HCT116 (cell line): ENCODE measurements around the gene GDAP2. TPM values are rescaled to one million over a fixed set of nuclear protein-coding genes. Genes with fewer than 3 reads are reported as not detected.

Source experiments
- ATAC-seq: fragments of 200-7000 bp; cut with Tn5 transposase; 2 replicates; pipeline ENCODE4 v1.9.1; 2020; ENCODE audit warnings: mild to moderate bottlenecking, moderate library complexity
- BruUV-seq: library from RNA; stranded (reverse); fragments of 400-500 nt; replicated peaks from 2 replicates; lab custom pipeline; 2021; lab: Mats Ljungman, UMichigan
- CTCF ChIA-PET: fragments of 300-600 bp; sonication (Branson Sonifier 250); formaldehyde crosslinking; loops from one replicate; lab custom pipeline; 2021; ENCODE audit warnings: antibody characterized with exemption; lab: Charles Lee
- POLR2A ChIA-PET: fragments of 300-600, 350-600 bp; sonication (Branson Sonifier 250); formaldehyde crosslinking; loops from one replicate; lab custom pipeline; 2021; ENCODE audit warnings: antibody characterized with exemption; lab: Charles Lee
- RAD21 ChIA-PET, 2 experiments: fragments of 300-600 bp; sonication (Branson Sonifier 250); formaldehyde crosslinking; loops; one replicate each; lab custom pipeline; 2023; ENCODE audit warnings: low total read pairs in 2 of 2; ENCODE audit not compliant: uncharacterized antibody in 2 of 2, unreplicated experiment in 2 of 2, low non-redundant PET in 1 of 2; lab: Charles Lee
- DNase-seq: peaks from one replicate; pipeline ENCODE4 v3.0.0-alpha.2; 2010; ENCODE audit warnings: low read depth, low spot score
- H2AFZ ChIP-seq: fragments of 200-600 bp; shearing (Covaris generic), sonication (generic); 2 replicates; pipeline ENCODE4 v1.6.1; 2017; ENCODE audit warnings: low read depth, mixed run types, mixed read lengths, antibody characterized with exemption, low read length; ENCODE audit not compliant: poor library complexity, severe bottlenecking
- H3K27ac ChIP-seq: 2 replicates; pipeline ENCODE4 v1.5.1; 2012; ENCODE audit warnings: low read depth, low read length
- H3K27me3 ChIP-seq: fragments of 200-600 bp; sonication (generic); 2 replicates; pipeline ENCODE4 v1.6.1; 2016; ENCODE audit warnings: mixed run types, low read length, mixed read lengths; ENCODE audit not compliant: insufficient read depth
- H3K36me3 ChIP-seq, 2 experiments: fragments of 200-500 bp in 1 of 2; fragments of 200-600 bp in 1 of 2; sonication (Bioruptor generic) in 1 of 2; sonication (generic) in 1 of 2; 2 replicates each; pipeline versions ENCODE4 v1.5.1 to v1.6.1; 2014 to 2016; ENCODE audit warnings: low read length in 2 of 2, inconsistent platforms in 1 of 2, mixed read lengths in 1 of 2, mixed run types in 1 of 2; ENCODE audit not compliant: insufficient read depth in 2 of 2, control insufficient read depth in 1 of 2
- H3K4me1 ChIP-seq, 2 experiments: fragments of 200-600 bp in 1 of 2; sonication (generic) in 1 of 2; 2 replicates each; pipeline versions ENCODE4 v1.5.1 to v1.6.1; 2012 to 2017; ENCODE audit warnings: low read length in 2 of 2, inconsistent platforms in 1 of 2, mild to moderate bottlenecking in 1 of 2, mixed read lengths in 1 of 2, mixed run types in 1 of 2, moderate library complexity in 1 of 2; ENCODE audit not compliant: insufficient read depth in 2 of 2, control insufficient read depth in 1 of 2
- H3K4me2 ChIP-seq: fragments of 200-600 bp; sonication (generic); 2 replicates; pipeline ENCODE4 v1.6.1; 2017; ENCODE audit warnings: mixed run types, low read length, mixed read lengths
- H3K4me3 ChIP-seq, 2 experiments: fragments of 200-600 bp in 1 of 2; sonication (generic) in 1 of 2; replicated peaks in 1 of 2; 2 replicates each; pipeline ENCODE4 v1.5.1; 2011 to 2016; ENCODE audit warnings: low read length in 2 of 2, control low read depth in 1 of 2, low read depth in 1 of 2, mild to moderate bottlenecking in 1 of 2, mixed read lengths in 1 of 2, mixed run types in 1 of 2
- H3K79me2 ChIP-seq: fragments of 200-600 bp; sonication (generic); 2 replicates; pipeline ENCODE4 v1.6.1; 2017; ENCODE audit warnings: mild to moderate bottlenecking, mixed run types, low read length, moderate library complexity, mixed read lengths; ENCODE audit not compliant: insufficient read depth
- H3K9ac ChIP-seq: fragments of 200-600 bp; sonication (generic); 2 replicates; pipeline ENCODE4 v1.6.1; 2016; ENCODE audit warnings: low read length, mixed read lengths
- H3K9me2 ChIP-seq: fragments of 200-600 bp; sonication (generic), shearing (Covaris generic); 2 replicates; pipeline ENCODE4 v1.6.1; 2017; ENCODE audit warnings: mixed run types, mild to moderate bottlenecking, moderate library complexity; ENCODE audit not compliant: insufficient read depth
- H3K9me3 ChIP-seq, 2 experiments: fragments of 200-500 bp in 1 of 2; fragments of 200-600 bp in 1 of 2; sonication (Bioruptor generic) in 1 of 2; sonication (generic) in 1 of 2; 2 replicates each; pipeline ENCODE4 v1.6.1; 2014 to 2017; ENCODE audit warnings: low read length in 2 of 2, mixed read lengths in 2 of 2, inconsistent platforms in 1 of 2, low read depth in 1 of 2, mild to moderate bottlenecking in 1 of 2, mixed run types in 1 of 2, moderate library complexity in 1 of 2; ENCODE audit not compliant: control insufficient read depth in 1 of 2, insufficient read depth in 1 of 2
- H4K20me1 ChIP-seq: fragments of 200-600 bp; sonication (generic), shearing (Covaris generic); 2 replicates; pipeline ENCODE4 v1.6.1; 2017; ENCODE audit warnings: mixed run types, mild to moderate bottlenecking, moderate library complexity; ENCODE audit not compliant: insufficient read depth
- ATF3 ChIP-seq: IDR thresholded peaks from 2 replicates; pipeline ENCODE4 v1.6.1; 2012
- CBX3 ChIP-seq: IDR thresholded peaks from 2 replicates; pipeline ENCODE4 v1.6.1; 2012; ENCODE audit warnings: low read depth
- CEBPB ChIP-seq: IDR thresholded peaks from 2 replicates; pipeline ENCODE4 v1.6.1; 2012; ENCODE audit warnings: low read depth
- CTCF ChIP-seq, 3 experiments: fragments of 200-600 bp in 1 of 3; sonication (generic) in 1 of 3; IDR thresholded peaks in 2 of 3; conservative IDR thresholded peaks in 1 of 3; 2 replicates each; pipeline ENCODE4 v1.5.1; 2012 to 2017; ENCODE audit warnings: low read depth in 2 of 3, low read length in 2 of 3, antibody characterized with exemption in 1 of 3, borderline replicate concordance in 1 of 3, control low read depth in 1 of 3, mild to moderate bottlenecking in 1 of 3, mixed read lengths in 1 of 3, mixed run types in 1 of 3, moderate library complexity in 1 of 3; ENCODE audit not compliant: insufficient read depth in 1 of 3
- EGR1 ChIP-seq: IDR thresholded peaks from 2 replicates; pipeline ENCODE4 v1.6.1; 2012; ENCODE audit warnings: low read depth
- ELF1 ChIP-seq: IDR thresholded peaks from 2 replicates; pipeline ENCODE4 v1.6.1; 2012; ENCODE audit warnings: low read depth, borderline replicate concordance
- EZH2 ChIP-seq: fragments of 200-600 bp; sonication (generic); IDR thresholded peaks from 2 replicates; pipeline ENCODE4 v1.6.1; 2017; ENCODE audit warnings: antibody characterized with exemption, mixed run types
- JUND ChIP-seq: IDR thresholded peaks from 2 replicates; pipeline ENCODE4 v1.6.1; 2012
- MAX ChIP-seq: IDR thresholded peaks from 2 replicates; pipeline ENCODE4 v1.6.1; 2012
- POLR2A ChIP-seq: IDR thresholded peaks from 2 replicates; pipeline ENCODE4 v1.7.0; 2011; ENCODE audit warnings: borderline replicate concordance; ENCODE audit not compliant: insufficient read depth, insufficient read length; ENCODE audit errors: extremely low read depth
- POLR2AphosphoS5 ChIP-seq: IDR thresholded peaks from 2 replicates; pipeline ENCODE4 v1.6.1; 2011; ENCODE audit warnings: mild to moderate bottlenecking, low read depth, low read length, moderate library complexity
- RAD21 ChIP-seq: IDR thresholded peaks from 2 replicates; pipeline ENCODE4 v1.6.1; 2012; ENCODE audit warnings: low read depth, mild to moderate bottlenecking
- REST ChIP-seq: IDR thresholded peaks from 2 replicates; pipeline ENCODE4 v1.6.1; 2012; ENCODE audit warnings: low read depth
- SIN3A ChIP-seq: IDR thresholded peaks from 2 replicates; pipeline ENCODE4 v1.6.1; 2012; ENCODE audit warnings: low read depth
- SP1 ChIP-seq: IDR thresholded peaks from 2 replicates; pipeline ENCODE4 v1.6.1; 2012; ENCODE audit warnings: low read depth
- SRF ChIP-seq: IDR thresholded peaks from 2 replicates; pipeline ENCODE4 v1.6.1; 2012; ENCODE audit warnings: low read depth
- TCF7L2 ChIP-seq: IDR thresholded peaks from 2 replicates; pipeline ENCODE4 v1.7.0; 2011; ENCODE audit warnings: borderline replicate concordance, inconsistent platforms; ENCODE audit not compliant: insufficient read depth, insufficient read length; ENCODE audit errors: extremely low read depth
- YY1 ChIP-seq: IDR thresholded peaks from 2 replicates; pipeline ENCODE4 v1.6.1; 2011; ENCODE audit warnings: low read length, low read depth, moderate library complexity, mild to moderate bottlenecking; ENCODE audit not compliant: insufficient replicate concordance; ENCODE audit errors: extremely low read depth
- ZBTB33 ChIP-seq: IDR thresholded peaks from 2 replicates; pipeline ENCODE4 v1.6.1; 2011; ENCODE audit warnings: mild to moderate bottlenecking, low read length, moderate library complexity; ENCODE audit not compliant: insufficient replicate concordance; ENCODE audit errors: extremely low read depth
- ZFX ChIP-seq: fragments of 450-650 bp; IDR thresholded peaks from 2 replicates; pipeline ENCODE4 v1.6.1; 2017
- intact Hi-C: fragments of 100-400 bp; cut with micrococcal nuclease; formaldehyde crosslinking; loops from 2 replicates; pipeline ENCODE4 v1.10.0; 2022
- total RNA-seq: library from RNA; stranded (reverse); gene quantifications from one replicate; pipeline ENCODE4 v1.2.1, GENCODE V29; 2021; ENCODE audit not compliant: unreplicated experiment

The GDAP2 gene
- total RNA-seq, 1 experiment from 2014 or later = 21.4 TPM

GRCh38 chr1:117930173-117930447 lies 689 bp upstream of the GDAP2 start:
- RAD21 ChIA-PET = no interaction called here
- H3K79me2 ChIP-seq = peaks cover 97% of the 10 kb centered on the region
- ATAC-seq (no peak), DNase-seq (no peak)
- no peak overlapping the region for H2AFZ ChIP-seq
- no TSS peak for BruUV-seq
- H3K9me3 ChIP-seq = no peaks in the 10 kb centered on the region
- peaks cover 8 to 17% of the 10 kb centered on the region in 2 experiments; a peak in 3 of 4 replicates for H3K4me1 ChIP-seq
- no peaks in the 10 kb centered on the region for H3K9me2 ChIP-seq
- H3K27ac ChIP-seq = peak overlapping the region; percentile 57
- peak overlapping the region; percentile 93 to 99 for H3K4me3 ChIP-seq
- H4K20me1 ChIP-seq = peaks cover 17% of the 10 kb centered on the region; the same call in 1 of the 2 replicates
- peaks cover 16 to 23% of the 10 kb centered on the region in 2 experiments for H3K36me3 ChIP-seq
- intact Hi-C loops = no loop called here
- POLR2A ChIA-PET = no interaction called here
- H3K27me3 ChIP-seq = no peaks in the 10 kb centered on the region
- TF ChIP-seq CTCF (IDR thresholded peaks at IDR 0.05 in 2 of 3, conservative IDR thresholded peaks at IDR 0.05 in 1 of 3; ENCODE audit: borderline replicate concordance in 1 of 3, insufficient read depth in 1 of 3, low read depth in 2 of 3, low read length in 2 of 3) (no peak), ZBTB33 (no peak), YY1 (no peak), REST (no peak), ELF1 (no peak), MAX (no peak), SP1 (no peak), CEBPB (no peak), RAD21 (no peak), CBX3 (no peak), EZH2 (no peak), TCF7L2 (no peak), ATF3 (no peak), EGR1 (no peak), JUND (no peak), POLR2AphosphoS5 (no peak), SRF (no peak), POLR2A (no peak), ZFX (no peak), SIN3A (no peak)
- CTCF ChIA-PET = no interaction called here
- peak overlapping the region; percentile 78 for H3K4me2 ChIP-seq
- peak overlapping the region; percentile 93 for H3K9ac ChIP-seq
